Measurements from ENCODE around the gene NR1I3.
A peak's percentile ranks its signal among the peaks of the same experiment; 100 is the strongest.
"Not testable (repeated sequence)": the region's sequence is repeated elsewhere in the genome, so short reads cannot be mapped to it uniquely, and the experiment has no call there.

Gene NR1I3

GRCh38 chr1:161228032-161228431, 10.0 kb downstream of the NR1I3 start:
- Histone ChIP-seq H3K27me3 (ENCODE audit: control insufficient read depth in 2 of 2, insufficient read depth in 2 of 2, low read length in 2 of 2) (no peaks in the 10 kb centered on the region), H3K9ac (ENCODE audit: low read depth in 1 of 2, low read length in 2 of 2) (no peak overlapping the region), H3K36me3 (ENCODE audit: control insufficient read depth in 2 of 2, insufficient read depth in 2 of 2, low read length in 2 of 2) (peaks cover 20 to 22% of the 10 kb centered on the region in 2 donors), H3K9me3 (ENCODE audit: control insufficient read depth in 2 of 2, low read length in 2 of 2) (no peaks in the 10 kb centered on the region), H3K4me3 (ENCODE audit: low read length in 2 of 2) (peak overlapping the region in 1 of 2 donors; percentile 67), H3K4me1 (ENCODE audit: control insufficient read depth in 2 of 2, insufficient read depth in 2 of 2, low read length in 2 of 2) (peaks cover 17 to 21% of the 10 kb centered on the region in 2 donors), H3K27ac (ENCODE audit: low read depth in 2 of 2, low read length in 2 of 2) (no peak overlapping the region)

GRCh38 chr1:161227196-161227871, 10.7 kb downstream of the NR1I3 start:
- Histone ChIP-seq H3K27ac (ENCODE audit: low read depth in 2 of 2, low read length in 2 of 2) (peak overlapping the region; percentile 33 to 38), H3K9ac (ENCODE audit: low read depth in 1 of 2, low read length in 2 of 2) (no peak overlapping the region), H3K4me3 (ENCODE audit: low read length in 2 of 2) (peak overlapping the region; percentile 67 to 95), H3K27me3 (ENCODE audit: control insufficient read depth in 2 of 2, insufficient read depth in 2 of 2, low read length in 2 of 2) (no peaks in the 10 kb centered on the region), H3K36me3 (ENCODE audit: control insufficient read depth in 2 of 2, insufficient read depth in 2 of 2, low read length in 2 of 2) (peaks cover 20 to 22% of the 10 kb centered on the region in 2 donors), H3K4me1 (ENCODE audit: control insufficient read depth in 2 of 2, insufficient read depth in 2 of 2, low read length in 2 of 2) (peaks cover 17 to 21% of the 10 kb centered on the region in 2 donors), H3K9me3 (ENCODE audit: control insufficient read depth in 2 of 2, low read length in 2 of 2) (no peaks in the 10 kb centered on the region)

GRCh38 chr1:161226759-161227158, 11.2 kb downstream of the NR1I3 start:
- H3K9ac ChIP-seq (ENCODE audit: low read depth in 1 of 2, low read length in 2 of 2): peak overlapping the region in 1 of 2 donors; percentile 88
- peaks cover 20 to 22% of the 10 kb centered on the region in 2 donors for H3K36me3 ChIP-seq (ENCODE audit: control insufficient read depth in 2 of 2, insufficient read depth in 2 of 2, low read length in 2 of 2)
- peak overlapping the region; percentile 95 to 98 for H3K4me3 ChIP-seq (ENCODE audit: low read length in 2 of 2)
- H3K27ac ChIP-seq (ENCODE audit: low read depth in 2 of 2, low read length in 2 of 2): no peak overlapping the region
- no peaks in the 10 kb centered on the region for H3K27me3 ChIP-seq (ENCODE audit: control insufficient read depth in 2 of 2, insufficient read depth in 2 of 2, low read length in 2 of 2)
- H3K4me1 ChIP-seq (ENCODE audit: control insufficient read depth in 2 of 2, insufficient read depth in 2 of 2, low read length in 2 of 2): peaks cover 17 to 21% of the 10 kb centered on the region in 2 donors
- no peaks in the 10 kb centered on the region for H3K9me3 ChIP-seq (ENCODE audit: control insufficient read depth in 2 of 2, low read length in 2 of 2)

GRCh38 chr1:161226320-161226711, 11.7 kb downstream of the NR1I3 start:
- Histone ChIP-seq H3K27ac (ENCODE audit: low read depth in 2 of 2, low read length in 2 of 2) (peak overlapping the region; percentile 66 to 68), H3K4me1 (ENCODE audit: control insufficient read depth in 2 of 2, insufficient read depth in 2 of 2, low read length in 2 of 2) (peaks cover 17 to 21% of the 10 kb centered on the region in 2 donors), H3K36me3 (ENCODE audit: control insufficient read depth in 2 of 2, insufficient read depth in 2 of 2, low read length in 2 of 2) (peaks cover 20 to 22% of the 10 kb centered on the region in 2 donors), H3K27me3 (ENCODE audit: control insufficient read depth in 2 of 2, insufficient read depth in 2 of 2, low read length in 2 of 2) (no peaks in the 10 kb centered on the region), H3K9ac (ENCODE audit: low read depth in 1 of 2, low read length in 2 of 2) (peak overlapping the region; percentile 76 to 88), H3K9me3 (ENCODE audit: control insufficient read depth in 2 of 2, low read length in 2 of 2) (no peaks in the 10 kb centered on the region), H3K4me3 (ENCODE audit: low read length in 2 of 2) (peak overlapping the region; percentile 95 to 98)

GRCh38 chr1:161225534-161226319, 12.3 kb downstream of the NR1I3 start, which contains the start of gene TOMM40L:
Gene TOMM40L, plus strand, starts transcription at chr1:161226060. Its CDS starts 430 bp downstream, at chr1:161226490.
- no peaks in the 10 kb centered on the region for H3K27me3 ChIP-seq (ENCODE audit: control insufficient read depth in 2 of 2, insufficient read depth in 2 of 2, low read length in 2 of 2)
- peaks cover 20 to 22% of the 10 kb centered on the region in 2 donors for H3K36me3 ChIP-seq (ENCODE audit: control insufficient read depth in 2 of 2, insufficient read depth in 2 of 2, low read length in 2 of 2)
- no peaks in the 10 kb centered on the region for H3K9me3 ChIP-seq (ENCODE audit: control insufficient read depth in 2 of 2, low read length in 2 of 2)
- peaks cover 17 to 21% of the 10 kb centered on the region in 2 donors for H3K4me1 ChIP-seq (ENCODE audit: control insufficient read depth in 2 of 2, insufficient read depth in 2 of 2, low read length in 2 of 2)
- H3K4me3 ChIP-seq (ENCODE audit: low read length in 2 of 2): peak within 1 kb of the TSS; percentile 95 to 98
- H3K9ac ChIP-seq (ENCODE audit: low read depth in 1 of 2, low read length in 2 of 2): peak within 1 kb of the TSS; percentile 76 to 88
- H3K27ac ChIP-seq (ENCODE audit: low read depth in 2 of 2, low read length in 2 of 2): peak within 1 kb of the TSS; percentile 66 to 68

GRCh38 chr1:161225178-161225533, 12.8 kb downstream of the NR1I3 start:
- Histone ChIP-seq H3K4me1 (ENCODE audit: control insufficient read depth in 2 of 2, insufficient read depth in 2 of 2, low read length in 2 of 2) (peaks cover 17 to 21% of the 10 kb centered on the region in 2 donors), H3K9me3 (ENCODE audit: control insufficient read depth in 2 of 2, low read length in 2 of 2) (no peaks in the 10 kb centered on the region), H3K27ac (ENCODE audit: low read depth in 2 of 2, low read length in 2 of 2) (peak overlapping the region; percentile 53 to 63), H3K27me3 (ENCODE audit: control insufficient read depth in 2 of 2, insufficient read depth in 2 of 2, low read length in 2 of 2) (no peaks in the 10 kb centered on the region), H3K36me3 (ENCODE audit: control insufficient read depth in 2 of 2, insufficient read depth in 2 of 2, low read length in 2 of 2) (peaks cover 17 to 18% of the 10 kb centered on the region in 2 donors), H3K4me3 (ENCODE audit: low read length in 2 of 2) (peak overlapping the region; percentile 21 to 45), H3K9ac (ENCODE audit: low read depth in 1 of 2, low read length in 2 of 2) (peak overlapping the region in 1 of 2 donors; percentile 7)

GRCh38 chr1:161224695-161225087, 13.3 kb downstream of the NR1I3 start:
- not testable (repeated sequence) for H3K4me3 ChIP-seq (ENCODE audit: low read length in 2 of 2); H3K9me3 ChIP-seq (ENCODE audit: control insufficient read depth in 2 of 2, low read length in 2 of 2); H3K27ac ChIP-seq (ENCODE audit: low read depth in 2 of 2, low read length in 2 of 2); H3K27me3 ChIP-seq (ENCODE audit: control insufficient read depth in 2 of 2, insufficient read depth in 2 of 2, low read length in 2 of 2); H3K9ac ChIP-seq (ENCODE audit: low read depth in 1 of 2, low read length in 2 of 2)
- H3K36me3 ChIP-seq (ENCODE audit: control insufficient read depth in 2 of 2, insufficient read depth in 2 of 2, low read length in 2 of 2): peaks cover 15% of the 10 kb centered on the region in 2 donors
- peaks cover 17 to 21% of the 10 kb centered on the region in 2 donors for H3K4me1 ChIP-seq (ENCODE audit: control insufficient read depth in 2 of 2, insufficient read depth in 2 of 2, low read length in 2 of 2)

GRCh38 chr1:161223805-161224694, 14.0 kb downstream of the NR1I3 start:
- H3K27ac ChIP-seq (ENCODE audit: low read depth in 2 of 2, low read length in 2 of 2): no peak overlapping the region
- peaks cover 8 to 9% of the 10 kb centered on the region in 2 donors for H3K36me3 ChIP-seq (ENCODE audit: control insufficient read depth in 2 of 2, insufficient read depth in 2 of 2, low read length in 2 of 2)
- H3K4me3 ChIP-seq (ENCODE audit: low read length in 2 of 2): no peak overlapping the region
- no peaks in the 10 kb centered on the region for H3K27me3 ChIP-seq (ENCODE audit: control insufficient read depth in 2 of 2, insufficient read depth in 2 of 2, low read length in 2 of 2)
- H3K9me3 ChIP-seq (ENCODE audit: control insufficient read depth in 2 of 2, low read length in 2 of 2): no peaks in the 10 kb centered on the region
- H3K9ac ChIP-seq (ENCODE audit: low read depth in 1 of 2, low read length in 2 of 2): no peak overlapping the region
- peaks cover 17 to 21% of the 10 kb centered on the region in 2 donors for H3K4me1 ChIP-seq (ENCODE audit: control insufficient read depth in 2 of 2, insufficient read depth in 2 of 2, low read length in 2 of 2)

- Histone ChIP-seq H3K27ac (ENCODE audit: low read depth in 2 of 2, low read length in 2 of 2) (no peak overlapping the region), H3K36me3 (ENCODE audit: control insufficient read depth in 2 of 2, insufficient read depth in 2 of 2, low read length in 2 of 2) (no peaks in the 10 kb centered on the region), H3K9ac (ENCODE audit: low read depth in 1 of 2, low read length in 2 of 2) (no peak overlapping the region), H3K27me3 (ENCODE audit: control insufficient read depth in 2 of 2, insufficient read depth in 2 of 2, low read length in 2 of 2) (no peaks in the 10 kb centered on the region), H3K4me3 (ENCODE audit: low read length in 2 of 2) (no peak overlapping the region), H3K9me3 (ENCODE audit: control insufficient read depth in 2 of 2, low read length in 2 of 2) (no peaks in the 10 kb centered on the region), H3K4me1 (ENCODE audit: control insufficient read depth in 2 of 2, insufficient read depth in 2 of 2, low read length in 2 of 2) (peaks cover 17 to 18% of the 10 kb centered on the region in 2 donors)
Observed at GRCh38 chr1:161222175-161223019, 15.6 kb downstream of the NR1I3 start.
